WTC11 (cell line): ENCODE data around the gene IRAG1.

Experiments
- CTCF ChIP-seq: fragments of 200-600 bp; IDR thresholded peaks from 2 replicates; pipeline ENCODE4 v1.8.0; 2022; ENCODE audit warnings: antibody characterized with exemption
- HMGXB4 ChIP-seq: sonication (generic); formaldehyde crosslinking; IDR thresholded peaks from 2 replicates; pipeline ENCODE4 v1.8.1; 2023; ENCODE audit warnings: mild to moderate bottlenecking, moderate library complexity, missing genetic modification reagents
- RORB ChIP-seq: fragments of 250-450 bp; sonication (Bioruptor Pico); IDR thresholded peaks from 2 replicates; pipeline ENCODE4 v1.9.0; 2021; ENCODE audit warnings: mild to moderate bottlenecking
- SP1 ChIP-seq: sonication (generic); formaldehyde crosslinking; conservative IDR thresholded peaks from 2 replicates; pipeline ENCODE4 v1.8.1; 2022; ENCODE audit warnings: missing genetic modification reagents
- ZNF121 ChIP-seq: sonication (generic); formaldehyde crosslinking; IDR thresholded peaks from 2 replicates; pipeline ENCODE4 v1.8.0; 2023; ENCODE audit warnings: missing genetic modification reagents
- ZNF138 ChIP-seq: sonication (generic); formaldehyde crosslinking; conservative IDR thresholded peaks from 2 replicates; pipeline ENCODE4 v1.8.1; 2022; ENCODE audit warnings: mild to moderate bottlenecking, moderate library complexity, missing genetic modification reagents

GRCh38 chr11:10653946-10654810, 39.4 kb downstream of the IRAG1 start:
- TF ChIP-seq RORB (CRISPR knock-in tag): no peak
- no peak for TF ChIP-seq ZNF138
- no peak for TF ChIP-seq ZNF121 (CRISPR knock-in tag)
- TF ChIP-seq HMGXB4: no peak
- peak; percentile 35; the same call in 1 of the 2 replicates for TF ChIP-seq CTCF
- TF ChIP-seq SP1 (CRISPR knock-in tag): no peak
